Activated CD8-positive, alpha-beta T cell treated with anti-CD3 and anti-CD28 coated beads for 36 hours (primary cell): ENCODE data around the gene WDFY2. TPM values are rescaled to one million over a fixed set of nuclear protein-coding genes. Genes with fewer than 3 reads are reported as not detected.

Experiments
- ATAC-seq: fragments of 200-7000 bp; cut with Tn5 transposase; one replicate; pipeline ENCODE4 v1.10.0; 2021; ENCODE audit warnings: mild to moderate bottlenecking, moderate library complexity
- CTCF ChIA-PET: fragments of 350-600 bp; sonication (Branson Sonifier 250); formaldehyde crosslinking; loops from one replicate; lab custom pipeline; 2021; ENCODE audit warnings: antibody characterized with exemption; lab: Charles Lee
- POLR2A ChIA-PET: fragments of 350-600 bp; sonication (Branson Sonifier 250); formaldehyde crosslinking; loops from one replicate; lab custom pipeline; 2021; ENCODE audit warnings: antibody characterized with exemption; lab: Charles Lee
- DNase-seq: peaks from one replicate; pipeline ENCODE4 v3.0.0-alpha.2; 2020
- H3K27ac Mint-ChIP-seq: one replicate; pipeline ENCODE4 v1.8.0; 2021; ENCODE audit warnings: mild to moderate bottlenecking, mixed read lengths
- H3K27me3 Mint-ChIP-seq: one replicate; pipeline ENCODE4 v1.8.0; 2021; ENCODE audit warnings: mixed read lengths
- H3K36me3 Mint-ChIP-seq: one replicate; pipeline ENCODE4 v1.8.0; 2021; ENCODE audit warnings: low read depth, mixed read lengths
- H3K4me1 Mint-ChIP-seq: one replicate; pipeline ENCODE4 v1.8.0; 2021; ENCODE audit warnings: low read depth, mixed read lengths
- H3K4me3 Mint-ChIP-seq: one replicate; pipeline ENCODE4 v1.8.0; 2021; ENCODE audit warnings: mild to moderate bottlenecking, moderate library complexity, mixed read lengths
- H3K9me3 Mint-ChIP-seq: one replicate; pipeline ENCODE4 v1.8.0; 2021; ENCODE audit warnings: mixed read lengths
- intact Hi-C: fragments of 100-400 bp; cut with micrococcal nuclease; formaldehyde crosslinking; loops from one replicate; pipeline ENCODE4 v1.10.0; 2022
- total RNA-seq, 2 experiments: library from RNA; stranded (reverse); gene quantifications; one replicate each; pipeline ENCODE4 v1.2.3, GENCODE V29; 2021
- TF ChIP-seq, protein P1 (sequence below): fragments of 200-600 bp; IDR thresholded peaks from one replicate; pipeline ENCODE4 v1.8.0; 2022; ENCODE audit warnings: antibody characterized with exemption, mild to moderate bottlenecking

WDFY2 gene
- total RNA-seq, 2 experiments from 2014 or later = 11.2 to 11.6 TPM

DNA sequence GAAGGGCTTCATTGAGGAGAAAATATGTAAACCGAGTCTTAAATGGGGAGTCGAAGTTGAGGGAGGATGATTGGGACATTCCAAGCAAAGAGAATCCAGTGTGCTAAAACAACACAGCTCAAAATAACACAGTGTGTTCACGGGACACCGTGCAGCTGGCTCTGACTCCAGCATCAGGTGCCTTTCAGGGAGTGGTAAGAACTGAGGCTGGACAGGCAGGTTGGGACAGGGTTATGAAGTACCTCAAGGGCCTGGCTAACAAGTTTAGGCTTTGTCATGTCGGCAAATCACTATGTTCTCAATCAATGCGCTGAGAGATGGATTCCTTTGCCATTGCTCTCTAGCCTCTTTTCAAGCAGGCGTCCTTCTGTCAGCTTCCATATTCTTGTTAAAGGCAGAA is 27.5 kb upstream of the WDFY2 start:
- TF ChIP-seq, protein P1, sequence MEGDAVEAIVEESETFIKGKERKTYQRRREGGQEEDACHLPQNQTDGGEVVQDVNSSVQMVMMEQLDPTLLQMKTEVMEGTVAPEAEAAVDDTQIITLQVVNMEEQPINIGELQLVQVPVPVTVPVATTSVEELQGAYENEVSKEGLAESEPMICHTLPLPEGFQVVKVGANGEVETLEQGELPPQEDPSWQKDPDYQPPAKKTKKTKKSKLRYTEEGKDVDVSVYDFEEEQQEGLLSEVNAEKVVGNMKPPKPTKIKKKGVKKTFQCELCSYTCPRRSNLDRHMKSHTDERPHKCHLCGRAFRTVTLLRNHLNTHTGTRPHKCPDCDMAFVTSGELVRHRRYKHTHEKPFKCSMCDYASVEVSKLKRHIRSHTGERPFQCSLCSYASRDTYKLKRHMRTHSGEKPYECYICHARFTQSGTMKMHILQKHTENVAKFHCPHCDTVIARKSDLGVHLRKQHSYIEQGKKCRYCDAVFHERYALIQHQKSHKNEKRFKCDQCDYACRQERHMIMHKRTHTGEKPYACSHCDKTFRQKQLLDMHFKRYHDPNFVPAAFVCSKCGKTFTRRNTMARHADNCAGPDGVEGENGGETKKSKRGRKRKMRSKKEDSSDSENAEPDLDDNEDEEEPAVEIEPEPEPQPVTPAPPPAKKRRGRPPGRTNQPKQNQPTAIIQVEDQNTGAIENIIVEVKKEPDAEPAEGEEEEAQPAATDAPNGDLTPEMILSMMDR = no peak
- H3K4me3 Mint-ChIP-seq = no peak overlapping the region
- ATAC-seq (no peak), DNase-seq (no peak)
- no peaks in the 10 kb centered on the region for H3K27me3 Mint-ChIP-seq
- no peaks in the 10 kb centered on the region for H3K36me3 Mint-ChIP-seq
- H3K9me3 Mint-ChIP-seq = no peaks in the 10 kb centered on the region
- H3K4me1 Mint-ChIP-seq = peaks cover 15% of the 10 kb centered on the region
- intact Hi-C loops = no loop called here
- no peak overlapping the region for H3K27ac Mint-ChIP-seq
- CTCF ChIA-PET = no interaction called here
- POLR2A ChIA-PET = no interaction called here

DNA sequence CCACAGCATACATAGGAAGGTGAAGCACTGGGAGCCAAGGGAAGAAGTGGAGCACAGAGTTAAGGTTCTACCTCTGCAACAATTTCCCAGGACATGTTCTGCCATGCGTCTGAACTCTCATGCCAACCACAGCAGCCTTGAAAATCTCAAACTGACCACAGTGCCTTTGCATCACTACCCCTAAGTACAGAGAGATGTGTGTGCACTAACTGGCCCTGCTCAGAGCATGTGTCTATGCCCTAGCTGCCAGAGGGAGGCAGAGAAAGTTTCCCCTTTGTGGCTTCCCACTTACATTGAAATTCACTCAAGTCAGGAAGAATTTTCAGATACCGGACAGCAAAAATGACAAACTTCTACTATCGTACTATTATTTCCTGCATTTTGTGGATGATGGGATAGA is 26.8 kb upstream of the WDFY2 start:
- TF ChIP-seq, protein P1 = no peak
- H3K4me3 Mint-ChIP-seq = no peak overlapping the region
- H3K27ac Mint-ChIP-seq = no peak overlapping the region
- intact Hi-C loops = no loop called here
- POLR2A ChIA-PET = no interaction called here
- no peaks in the 10 kb centered on the region for H3K27me3 Mint-ChIP-seq
- no peak for DNase-seq
- CTCF ChIA-PET = no interaction called here
- no peaks in the 10 kb centered on the region for H3K36me3 Mint-ChIP-seq
- no peaks in the 10 kb centered on the region for H3K9me3 Mint-ChIP-seq
- no peak for ATAC-seq
- H3K4me1 Mint-ChIP-seq = peaks cover 17% of the 10 kb centered on the region

DNA sequence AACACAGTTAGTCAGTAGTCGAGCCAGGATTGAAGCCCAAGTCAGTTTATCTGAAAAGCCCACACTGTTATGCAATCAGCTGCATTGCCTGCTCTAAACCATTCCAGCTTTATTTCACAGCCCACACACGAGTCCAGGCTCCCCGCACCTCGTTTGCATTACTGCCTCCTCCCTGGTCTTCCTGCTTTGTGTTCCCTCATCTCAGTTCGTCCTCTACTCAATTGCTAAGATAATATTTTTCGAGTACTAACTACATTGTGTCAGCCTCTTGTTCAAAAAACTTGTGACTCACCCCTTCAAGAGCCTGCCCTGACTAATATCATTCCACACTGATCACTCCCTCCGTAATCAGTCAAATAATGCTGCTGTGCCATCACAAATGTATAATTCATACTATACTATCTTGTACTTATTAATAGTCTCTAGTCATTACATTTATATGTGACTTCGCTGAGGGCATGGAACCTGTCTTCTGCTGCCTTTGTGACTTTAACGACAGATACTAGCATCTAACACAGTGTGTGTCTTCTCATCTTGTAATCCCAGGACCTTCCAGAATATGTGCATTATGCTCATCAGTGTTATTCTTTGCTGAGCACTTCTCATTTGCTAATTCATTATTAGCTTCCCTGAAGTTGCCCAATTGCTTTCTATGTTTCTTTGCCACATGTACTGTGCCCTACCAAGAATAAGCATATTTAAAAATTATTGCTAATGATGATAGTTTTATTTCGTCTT is 26.2 kb upstream of the WDFY2 start:
- Mint-ChIP-seq H3K4me1 (peaks cover 19% of the 10 kb centered on the region), H3K36me3 (no peaks in the 10 kb centered on the region), H3K4me3 (no peak overlapping the region), H3K27me3 (peaks cover 2% of the 10 kb centered on the region), H3K27ac (no peak overlapping the region), H3K9me3 (no peaks in the 10 kb centered on the region)
- CTCF ChIA-PET = no interaction called here
- intact Hi-C loops = no loop called here
- no peak for DNase-seq
- POLR2A ChIA-PET = no interaction called here
- TF ChIP-seq, protein P1 = no peak
- no peak for ATAC-seq

DNA sequence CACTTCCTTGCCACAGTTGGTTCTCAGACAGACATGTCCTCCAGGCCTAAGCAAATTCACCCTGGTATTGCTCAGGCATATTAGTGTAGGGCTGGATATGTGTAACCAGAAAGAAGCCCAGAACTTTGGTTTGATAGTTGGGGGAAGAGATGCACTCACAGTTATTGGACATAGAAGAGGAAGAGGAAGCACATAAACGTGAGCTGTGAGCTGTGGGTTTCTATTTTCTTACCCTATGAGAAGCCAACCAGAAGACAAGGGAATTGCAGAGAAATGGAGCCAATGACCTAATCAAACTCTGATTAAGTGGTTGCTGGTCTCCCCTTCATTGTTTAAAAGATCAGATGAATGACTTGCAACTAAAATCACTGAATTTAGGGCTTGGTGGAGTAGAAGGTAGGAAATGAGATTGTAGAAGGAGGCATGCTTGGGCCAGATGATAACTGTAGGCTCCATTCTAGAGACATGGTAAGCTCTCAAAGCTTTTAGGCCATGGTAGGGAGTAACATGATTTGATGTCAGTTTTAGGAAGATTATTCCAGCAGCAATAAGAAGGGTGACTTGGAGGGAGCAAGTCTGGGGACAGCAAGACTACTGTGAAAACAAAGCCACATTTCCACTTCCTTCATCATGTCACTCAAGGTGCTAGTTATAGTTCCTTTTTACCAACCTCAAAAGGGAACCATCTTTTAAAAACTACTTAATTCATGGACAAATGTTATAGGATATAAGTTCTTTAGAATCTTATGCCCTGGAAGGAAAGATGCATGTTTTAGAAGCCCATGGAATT is 24.1 kb upstream of the WDFY2 start:
- no peaks in the 10 kb centered on the region for H3K36me3 Mint-ChIP-seq
- no peak overlapping the region for H3K4me3 Mint-ChIP-seq
- DNase-seq (no peak), ATAC-seq (no peak)
- CTCF ChIA-PET = no interaction called here
- intact Hi-C loops = no loop called here
- H3K27ac Mint-ChIP-seq = peak overlapping the region; percentile 13
- TF ChIP-seq, protein P1 = no peak
- no peaks in the 10 kb centered on the region for H3K9me3 Mint-ChIP-seq
- peaks cover 2% of the 10 kb centered on the region for H3K27me3 Mint-ChIP-seq
- peaks cover 19% of the 10 kb centered on the region for H3K4me1 Mint-ChIP-seq
- POLR2A ChIA-PET = interaction anchor here (0.6 kb wide), 1 partner anchor 371 kb away, joined by 3 read pairs; no protein-coding TSS in a partner anchor
